ENCODE results near the gene XYLT1. TPM values are rescaled to one million over a fixed set of nuclear protein-coding genes. Genes with fewer than 3 reads are reported as not detected.

Gene XYLT1
- total RNA-seq, 1 donor from 2014 or later: 9.4 TPM

- H3K9me3 ChIP-seq (ENCODE audit: control insufficient read depth in 3 of 3, low read length in 3 of 3): no peaks in the 10 kb centered on the region
- no peak overlapping the region for H3K27ac ChIP-seq (ENCODE audit: low read depth, low read length)
- H3K9ac ChIP-seq (ENCODE audit: low read depth in 1 of 3, low read length in 3 of 3): no peak overlapping the region
- no peaks in the 10 kb centered on the region for H3K36me3 ChIP-seq (ENCODE audit: control insufficient read depth in 3 of 3, insufficient read depth in 3 of 3, low read length in 3 of 3)
- no peak overlapping the region for H3K4me3 ChIP-seq (ENCODE audit: low read length in 3 of 3)
- peaks cover 0 to 12% (median 4%) of the 10 kb centered on the region in 3 donors for H3K27me3 ChIP-seq (ENCODE audit: control insufficient read depth in 3 of 3, insufficient read depth in 3 of 3, low read length in 3 of 3)
- no peaks in the 10 kb centered on the region for H3K4me1 ChIP-seq (ENCODE audit: control insufficient read depth in 3 of 3, insufficient read depth in 3 of 3, low read length in 3 of 3)
Observed at GRCh38 chr16:17067882-17068281, 402.9 kb downstream of the XYLT1 start.

GRCh38 chr16:17063201-17064139, 407.3 kb downstream of the XYLT1 start:
- Histone ChIP-seq H3K4me1 (ENCODE audit: control insufficient read depth in 3 of 3, insufficient read depth in 3 of 3, low read length in 3 of 3) (no peaks in the 10 kb centered on the region), H3K36me3 (ENCODE audit: control insufficient read depth in 3 of 3, insufficient read depth in 3 of 3, low read length in 3 of 3) (no peaks in the 10 kb centered on the region), H3K4me3 (ENCODE audit: low read length in 3 of 3) (no peak overlapping the region), H3K9ac (ENCODE audit: low read depth in 1 of 3, low read length in 3 of 3) (no peak overlapping the region), H3K27me3 (ENCODE audit: control insufficient read depth in 3 of 3, insufficient read depth in 3 of 3, low read length in 3 of 3) (peaks cover 0 to 6% (median 4%) of the 10 kb centered on the region in 3 donors), H3K27ac (ENCODE audit: low read depth, low read length) (no peak overlapping the region), H3K9me3 (ENCODE audit: control insufficient read depth in 3 of 3, low read length in 3 of 3) (no peaks in the 10 kb centered on the region)

GRCh38 chr16:17062676-17063075, 408.1 kb downstream of the XYLT1 start:
- Histone ChIP-seq H3K9ac (ENCODE audit: low read depth in 1 of 3, low read length in 3 of 3) (no peak overlapping the region), H3K4me1 (ENCODE audit: control insufficient read depth in 3 of 3, insufficient read depth in 3 of 3, low read length in 3 of 3) (no peaks in the 10 kb centered on the region), H3K27me3 (ENCODE audit: control insufficient read depth in 3 of 3, insufficient read depth in 3 of 3, low read length in 3 of 3) (peaks cover 0 to 6% (median 4%) of the 10 kb centered on the region in 3 donors), H3K36me3 (ENCODE audit: control insufficient read depth in 3 of 3, insufficient read depth in 3 of 3, low read length in 3 of 3) (no peaks in the 10 kb centered on the region), H3K9me3 (ENCODE audit: control insufficient read depth in 3 of 3, low read length in 3 of 3) (no peaks in the 10 kb centered on the region), H3K27ac (ENCODE audit: low read depth, low read length) (no peak overlapping the region), H3K4me3 (ENCODE audit: low read length in 3 of 3) (no peak overlapping the region)

GRCh38 chr16:17061326-17061725, 409.4 kb downstream of the XYLT1 start:
- Histone ChIP-seq H3K27ac (ENCODE audit: low read depth, low read length) (no peak overlapping the region), H3K9me3 (ENCODE audit: control insufficient read depth in 3 of 3, low read length in 3 of 3) (no peaks in the 10 kb centered on the region), H3K27me3 (ENCODE audit: control insufficient read depth in 3 of 3, insufficient read depth in 3 of 3, low read length in 3 of 3) (peaks cover 0 to 6% (median 4%) of the 10 kb centered on the region in 3 donors), H3K36me3 (ENCODE audit: control insufficient read depth in 3 of 3, insufficient read depth in 3 of 3, low read length in 3 of 3) (no peaks in the 10 kb centered on the region), H3K4me3 (ENCODE audit: low read length in 3 of 3) (no peak overlapping the region), H3K4me1 (ENCODE audit: control insufficient read depth in 3 of 3, insufficient read depth in 3 of 3, low read length in 3 of 3) (no peaks in the 10 kb centered on the region), H3K9ac (ENCODE audit: low read depth in 1 of 3, low read length in 3 of 3) (no peak overlapping the region)

DNA sequence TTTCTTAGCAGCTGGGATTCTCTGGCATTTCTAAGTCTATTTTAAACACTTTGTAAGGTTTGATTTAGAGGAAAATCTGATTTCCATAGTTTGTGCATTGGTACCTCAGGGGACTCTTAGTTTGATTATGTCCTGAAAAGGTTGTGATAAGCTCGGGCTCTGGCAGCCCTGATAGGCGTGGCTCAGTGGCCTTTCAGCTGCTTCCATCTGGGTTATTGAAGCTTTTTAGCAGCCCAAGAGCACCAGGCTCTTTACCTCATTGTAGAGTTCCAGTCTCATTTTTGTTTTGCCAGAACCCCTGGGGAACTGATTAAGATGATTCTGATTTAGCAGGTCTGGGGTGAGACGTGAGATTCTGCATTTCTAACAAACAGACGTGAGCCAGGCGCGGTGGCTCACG, 412.3 kb downstream of the XYLT1 start:
- Histone ChIP-seq H3K4me1 (ENCODE audit: control insufficient read depth in 3 of 3, insufficient read depth in 3 of 3, low read length in 3 of 3) (no peaks in the 10 kb centered on the region), H3K27me3 (ENCODE audit: control insufficient read depth in 3 of 3, insufficient read depth in 3 of 3, low read length in 3 of 3) (peaks cover 0 to 6% (median 0%) of the 10 kb centered on the region in 3 donors), H3K36me3 (ENCODE audit: control insufficient read depth in 3 of 3, insufficient read depth in 3 of 3, low read length in 3 of 3) (no peaks in the 10 kb centered on the region), H3K4me3 (ENCODE audit: low read length in 3 of 3) (no peak overlapping the region), H3K9ac (ENCODE audit: low read depth in 1 of 3, low read length in 3 of 3) (no peak overlapping the region), H3K27ac (ENCODE audit: low read depth, low read length) (no peak overlapping the region), H3K9me3 (ENCODE audit: control insufficient read depth in 3 of 3, low read length in 3 of 3) (peaks cover 0 to 4% (median 3%) of the 10 kb centered on the region in 3 donors)

DNA sequence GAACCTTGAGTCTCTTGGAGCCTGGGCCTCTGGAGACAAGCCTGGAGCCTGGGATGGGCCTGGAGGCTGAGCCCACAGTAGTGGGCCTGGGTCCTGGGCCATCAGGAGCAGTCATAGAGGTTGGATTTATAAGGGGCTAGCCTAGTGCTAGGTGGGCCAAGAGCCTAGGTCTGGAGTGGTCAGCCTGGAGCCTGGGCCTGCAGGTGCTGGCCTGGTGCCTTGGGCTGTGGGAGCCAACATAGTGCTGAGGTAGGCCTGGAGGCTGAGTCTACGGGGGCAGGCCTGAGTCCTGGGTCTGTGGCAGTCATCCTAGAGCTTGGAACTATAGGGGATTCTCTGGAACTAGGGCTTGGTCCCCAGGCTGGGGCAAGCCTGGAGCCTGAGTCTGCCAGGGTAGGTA, 414.1 kb downstream of the XYLT1 start:
- H3K9ac ChIP-seq (ENCODE audit: low read depth in 1 of 3, low read length in 3 of 3): no peak overlapping the region
- peaks cover 0 to 4% (median 3%) of the 10 kb centered on the region in 3 donors for H3K9me3 ChIP-seq (ENCODE audit: control insufficient read depth in 3 of 3, low read length in 3 of 3)
- no peaks in the 10 kb centered on the region for H3K4me1 ChIP-seq (ENCODE audit: control insufficient read depth in 3 of 3, insufficient read depth in 3 of 3, low read length in 3 of 3)
- H3K36me3 ChIP-seq (ENCODE audit: control insufficient read depth in 3 of 3, insufficient read depth in 3 of 3, low read length in 3 of 3): no peaks in the 10 kb centered on the region
- no peaks in the 10 kb centered on the region for H3K27me3 ChIP-seq (ENCODE audit: control insufficient read depth in 3 of 3, insufficient read depth in 3 of 3, low read length in 3 of 3)
- no peak overlapping the region for H3K4me3 ChIP-seq (ENCODE audit: low read length in 3 of 3)
- H3K27ac ChIP-seq (ENCODE audit: low read depth, low read length): no peak overlapping the region

GRCh38 chr16:17053536-17054160, 417.1 kb downstream of the XYLT1 start:
- H3K36me3 ChIP-seq (ENCODE audit: control insufficient read depth in 3 of 3, insufficient read depth in 3 of 3, low read length in 3 of 3): no peaks in the 10 kb centered on the region
- H3K27me3 ChIP-seq (ENCODE audit: control insufficient read depth in 3 of 3, insufficient read depth in 3 of 3, low read length in 3 of 3): no peaks in the 10 kb centered on the region
- H3K4me3 ChIP-seq (ENCODE audit: low read length in 3 of 3): no peak overlapping the region
- peaks cover 3 to 4% (median 4%) of the 10 kb centered on the region in 3 donors for H3K9me3 ChIP-seq (ENCODE audit: control insufficient read depth in 3 of 3, low read length in 3 of 3)
- no peak overlapping the region for H3K9ac ChIP-seq (ENCODE audit: low read depth in 1 of 3, low read length in 3 of 3)
- no peaks in the 10 kb centered on the region for H3K4me1 ChIP-seq (ENCODE audit: control insufficient read depth in 3 of 3, insufficient read depth in 3 of 3, low read length in 3 of 3)
- no peak overlapping the region for H3K27ac ChIP-seq (ENCODE audit: low read depth, low read length)

Small RNAs within 50 kb of the gene (small RNA-seq; reads per million reads assigned to genes)
- not detected for gene AC109446.1
